ENCODE measurements around the gene CFTR. TPM values are rescaled to one million over a fixed set of nuclear protein-coding genes. Genes with fewer than 3 reads are reported as not detected.

Gene CFTR
- total RNA-seq, 2 experiments from 2014 or later = not detected

DNA sequence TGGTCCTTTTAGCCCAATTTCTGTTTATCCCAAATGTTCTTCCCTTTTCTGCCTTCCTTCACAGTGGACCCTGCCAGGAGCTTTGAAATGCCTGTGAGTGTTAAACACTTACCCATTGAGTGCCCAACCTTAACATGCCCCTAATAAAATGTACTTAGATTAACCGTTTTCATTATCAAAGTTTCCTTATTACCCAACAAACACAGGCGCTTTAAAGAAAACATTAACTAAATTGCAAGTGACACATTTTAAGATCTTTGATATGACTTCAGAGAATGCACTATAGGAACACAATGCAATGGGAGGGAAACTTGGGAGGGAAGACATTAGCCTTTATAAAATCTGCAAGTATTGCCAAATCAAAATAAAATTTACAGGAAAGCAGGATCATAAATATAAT lies 177.0 kb downstream of the CFTR start:
- Histone ChIP-seq H3K9me3 (ENCODE audit: control insufficient read depth in 1 of 2, insufficient read depth in 1 of 2, low read length in 2 of 2) (no peaks in the 10 kb centered on the region), H3K36me3 (ENCODE audit: insufficient read depth, low read length) (no peaks in the 10 kb centered on the region), H3K4me3 (ENCODE audit: low read length) (no peak overlapping the region), H3K27me3 (ENCODE audit: control insufficient read depth in 1 of 2, insufficient read depth in 2 of 2, low read length in 2 of 2) (no peaks in the 10 kb centered on the region), H3K27ac (ENCODE audit: low read depth in 1 of 2, low read length in 2 of 2) (no peak overlapping the region), H3K4me1 (ENCODE audit: insufficient read depth, low read length) (no peaks in the 10 kb centered on the region)
- no peak for DNase-seq
- H3K4me3 Mint-ChIP-seq = no peak overlapping the region
- intact Hi-C loops (cut with DNase I, micrococcal nuclease) = no loop called here
- POLR2A ChIA-PET = no interaction called here
- H3K9me3 Mint-ChIP-seq = peaks cover 8% of the 10 kb centered on the region
- CTCF ChIA-PET = no interaction called here
- TF ChIP-seq CTCF (IDR thresholded peaks at IDR 0.05) = no peak
- no peaks in the 10 kb centered on the region for H3K27me3 Mint-ChIP-seq
- no peak for ATAC-seq (ENCODE audit: poor library complexity)
- no peak overlapping the region for H3K27ac Mint-ChIP-seq
- H3K4me1 Mint-ChIP-seq (ENCODE audit: low read depth) = no peaks in the 10 kb centered on the region
- H3K36me3 Mint-ChIP-seq (ENCODE audit: low read depth) = no peaks in the 10 kb centered on the region

- Histone ChIP-seq H3K9me3 (ENCODE audit: control insufficient read depth in 1 of 2, insufficient read depth in 1 of 2, low read length in 2 of 2) (no peaks in the 10 kb centered on the region), H3K27me3 (ENCODE audit: control insufficient read depth in 1 of 2, insufficient read depth in 2 of 2, low read length in 2 of 2) (no peaks in the 10 kb centered on the region), H3K4me3 (ENCODE audit: low read length) (no peak overlapping the region), H3K27ac (ENCODE audit: low read depth in 1 of 2, low read length in 2 of 2) (no peak overlapping the region), H3K4me1 (ENCODE audit: insufficient read depth, low read length) (no peaks in the 10 kb centered on the region), H3K36me3 (ENCODE audit: insufficient read depth, low read length) (no peaks in the 10 kb centered on the region)
- ATAC-seq (ENCODE audit: poor library complexity) (no peak), DNase-seq (no peak)
- Mint-ChIP-seq H3K27me3 (no peaks in the 10 kb centered on the region), H3K36me3 (ENCODE audit: low read depth) (no peaks in the 10 kb centered on the region), H3K4me3 (no peak overlapping the region), H3K9me3 (peaks cover 8% of the 10 kb centered on the region), H3K27ac (no peak overlapping the region), H3K4me1 (ENCODE audit: low read depth) (no peaks in the 10 kb centered on the region)
- ChIA-PET POLR2A (no interaction called here), CTCF (no interaction called here)
- no peak for TF ChIP-seq CTCF (IDR thresholded peaks at IDR 0.05)
- intact Hi-C loops (cut with DNase I, micrococcal nuclease) = no loop called here
Measured at GRCh38 chr7:117659531-117660011, 179.7 kb downstream of the CFTR start.

- Histone ChIP-seq H3K9me3 (ENCODE audit: control insufficient read depth in 1 of 2, insufficient read depth in 1 of 2, low read length in 2 of 2) (no peaks in the 10 kb centered on the region), H3K27ac (ENCODE audit: low read depth in 1 of 2, low read length in 2 of 2) (no peak overlapping the region), H3K27me3 (ENCODE audit: control insufficient read depth in 1 of 2, insufficient read depth in 2 of 2, low read length in 2 of 2) (no peaks in the 10 kb centered on the region), H3K36me3 (ENCODE audit: insufficient read depth, low read length) (no peaks in the 10 kb centered on the region), H3K4me1 (ENCODE audit: insufficient read depth, low read length) (no peaks in the 10 kb centered on the region), H3K4me3 (ENCODE audit: low read length) (no peak overlapping the region)
- peaks cover 8% of the 10 kb centered on the region for H3K9me3 Mint-ChIP-seq
- no peaks in the 10 kb centered on the region for H3K27me3 Mint-ChIP-seq
- ATAC-seq (ENCODE audit: poor library complexity) (no peak), DNase-seq (no peak)
- no peaks in the 10 kb centered on the region for H3K4me1 Mint-ChIP-seq (ENCODE audit: low read depth)
- TF ChIP-seq CTCF (IDR thresholded peaks at IDR 0.05) = no peak
- intact Hi-C loops (cut with DNase I, micrococcal nuclease) = no loop called here
- no peak overlapping the region for H3K27ac Mint-ChIP-seq
- H3K4me3 Mint-ChIP-seq = no peak overlapping the region
- CTCF ChIA-PET = no interaction called here
- POLR2A ChIA-PET = no interaction called here
- H3K36me3 Mint-ChIP-seq (ENCODE audit: low read depth) = no peaks in the 10 kb centered on the region
Measured at GRCh38 chr7:117661328-117661727, 181.5 kb downstream of the CFTR start.

All from CD4-positive, alpha-beta T cell (primary cell).